Occipital lobe (tissue), 2 donors: Measurements from ENCODE around the gene ARHGAP24. TPM values are rescaled to one million over a fixed set of nuclear protein-coding genes. Genes with fewer than 3 reads are reported as not detected.
"Not testable (repeated sequence)": the region's sequence is repeated elsewhere in the genome, so short reads cannot be mapped to it uniquely, and the experiment has no call there.

ENCODE experiments used
- DNase-seq: peaks from one replicate; lab custom pipeline; 2025; lab: John Stamatoyannopoulos, UW
- total RNA-seq: library from RNA; depleted of rRNA; stranded (reverse); fragments of >200 nt; gene quantifications from one replicate; pipeline ENCODE4 v1.2.3, GENCODE V29; 2014

The ARHGAP24 gene
- total RNA-seq, 1 donor from 2014 or later, result 2.2 TPM

DNA sequence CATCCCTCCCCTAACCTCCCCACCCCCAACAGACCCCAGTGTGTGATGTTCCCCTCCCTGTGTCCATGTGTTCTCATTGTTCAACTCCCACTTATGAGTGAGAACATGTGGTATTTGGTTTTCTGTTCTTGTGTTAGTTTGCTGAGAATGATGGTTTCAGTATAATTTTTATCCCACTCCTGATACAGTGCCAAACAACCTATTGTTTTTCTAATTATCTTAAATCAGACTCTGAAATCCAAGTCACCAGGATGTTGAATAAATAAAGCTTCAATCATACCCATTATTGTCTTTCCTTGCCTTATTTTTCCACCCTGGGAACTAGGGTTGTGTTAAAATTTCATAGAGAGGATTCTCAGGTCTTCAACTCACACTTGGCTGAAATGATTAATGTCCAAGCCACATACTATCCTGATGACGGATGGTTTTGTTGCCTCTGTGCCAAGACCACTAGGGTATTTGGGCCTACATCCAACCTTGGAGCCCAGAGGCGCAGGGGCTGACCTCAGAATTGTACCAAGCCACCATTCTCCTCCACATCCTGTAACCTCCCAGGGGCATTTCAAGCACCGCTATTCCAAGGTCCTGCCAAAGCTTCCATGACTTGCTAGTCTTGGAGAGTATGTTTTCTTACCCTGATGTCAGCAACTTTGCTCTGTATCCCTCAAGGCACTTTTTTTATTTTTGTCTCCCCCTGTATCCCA, 332.4 kb downstream of the ARHGAP24 start:
- no peak for DNase-seq

GRCh38 chr4:85808104-85808503, 333.2 kb downstream of the ARHGAP24 start:
- DNase-seq, result no peak

- DNase-seq, result no peak
These were observed 333.9 kb downstream of the ARHGAP24 start for GRCh38 chr4:85808864-85809263.

DNA sequence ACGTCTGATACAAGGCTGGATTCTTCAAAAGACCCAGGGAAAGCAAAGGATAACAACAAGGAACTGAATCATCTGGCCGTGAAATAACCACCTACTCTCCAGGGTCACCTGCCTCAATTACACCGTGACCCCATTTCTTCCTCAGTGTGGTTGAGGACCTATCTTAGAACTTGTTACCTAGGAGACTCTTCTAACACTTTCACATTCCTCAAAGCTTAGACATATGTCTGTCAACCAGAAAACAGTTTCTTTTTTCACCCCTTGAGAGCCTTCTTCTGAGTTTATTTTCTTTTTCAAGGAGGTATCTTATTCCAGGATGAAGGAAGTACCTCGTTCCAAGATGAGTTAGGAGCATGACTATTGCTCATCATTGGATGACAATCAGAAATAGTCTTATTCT, 337.8 kb downstream of the ARHGAP24 start:
- no peak for DNase-seq

DNA sequence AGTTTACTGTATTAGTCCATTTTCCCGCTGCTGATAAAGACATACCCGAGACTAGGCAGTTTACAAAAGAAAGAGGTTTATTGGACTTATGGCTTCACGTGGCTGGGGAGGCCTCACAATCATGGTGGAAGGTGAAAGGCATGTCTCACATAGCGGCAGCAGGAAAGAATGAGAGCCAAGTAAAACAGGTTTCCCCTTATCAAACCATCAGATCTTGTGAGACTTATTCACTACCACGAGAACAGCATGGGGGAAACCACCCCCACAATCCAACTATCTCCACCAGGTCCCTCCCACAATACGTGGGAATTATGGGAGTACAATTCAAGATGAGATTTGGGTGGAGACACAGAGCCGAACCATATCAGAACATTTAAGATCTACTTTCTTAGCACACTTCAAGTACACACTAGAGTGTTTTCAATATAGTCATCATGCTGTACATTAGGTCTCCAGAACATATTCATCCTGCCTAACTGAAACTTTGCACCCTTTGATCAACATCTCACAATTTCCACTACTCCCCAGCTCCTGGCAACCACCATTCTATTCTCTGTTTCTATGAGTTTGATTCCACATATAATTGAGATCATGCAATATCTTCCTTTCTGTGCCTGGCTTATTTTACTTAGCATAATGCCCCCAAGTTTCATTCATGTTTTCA, 341.0 kb downstream of the ARHGAP24 start:
- DNase-seq, result no peak

DNA sequence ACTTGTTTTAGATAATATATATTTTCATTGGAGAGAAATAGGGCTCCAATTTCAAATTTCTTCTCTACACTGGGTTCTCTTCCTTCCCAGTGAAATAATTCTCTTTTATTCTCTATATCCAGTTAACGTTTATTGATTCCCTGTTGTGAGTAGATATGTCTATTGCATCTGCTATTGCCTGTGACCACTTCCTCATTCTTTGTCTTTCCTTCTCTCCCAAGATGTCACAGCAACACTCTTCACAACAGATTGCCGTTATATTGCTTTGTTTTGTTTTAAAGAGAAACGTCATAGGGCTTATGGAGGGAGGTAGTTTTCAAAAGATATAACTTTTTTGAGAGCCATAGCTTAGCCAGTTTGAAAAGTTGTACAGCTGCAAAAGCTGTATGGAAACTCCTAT, 343.8 kb downstream of the ARHGAP24 start:
- DNase-seq, result no peak

DNA sequence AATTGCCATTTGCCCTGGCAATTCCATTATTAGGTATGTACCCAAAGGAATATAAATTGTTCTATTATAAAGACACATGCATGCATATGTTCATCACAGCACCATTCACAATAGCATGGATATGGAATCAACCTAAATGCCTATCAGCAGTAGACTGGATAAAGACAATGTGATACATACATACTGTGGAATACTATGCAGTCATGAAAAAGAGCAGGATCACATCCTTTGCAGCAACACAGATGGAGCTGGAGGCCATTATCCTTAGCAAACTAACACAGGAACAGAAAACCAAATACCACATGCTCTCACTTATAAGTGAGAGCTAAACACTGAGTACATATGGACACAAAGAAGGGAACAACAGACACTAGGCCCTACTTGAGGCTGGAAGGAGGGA, 345.2 kb downstream of the ARHGAP24 start:
- DNase-seq, result not testable (repeated sequence)

DNA sequence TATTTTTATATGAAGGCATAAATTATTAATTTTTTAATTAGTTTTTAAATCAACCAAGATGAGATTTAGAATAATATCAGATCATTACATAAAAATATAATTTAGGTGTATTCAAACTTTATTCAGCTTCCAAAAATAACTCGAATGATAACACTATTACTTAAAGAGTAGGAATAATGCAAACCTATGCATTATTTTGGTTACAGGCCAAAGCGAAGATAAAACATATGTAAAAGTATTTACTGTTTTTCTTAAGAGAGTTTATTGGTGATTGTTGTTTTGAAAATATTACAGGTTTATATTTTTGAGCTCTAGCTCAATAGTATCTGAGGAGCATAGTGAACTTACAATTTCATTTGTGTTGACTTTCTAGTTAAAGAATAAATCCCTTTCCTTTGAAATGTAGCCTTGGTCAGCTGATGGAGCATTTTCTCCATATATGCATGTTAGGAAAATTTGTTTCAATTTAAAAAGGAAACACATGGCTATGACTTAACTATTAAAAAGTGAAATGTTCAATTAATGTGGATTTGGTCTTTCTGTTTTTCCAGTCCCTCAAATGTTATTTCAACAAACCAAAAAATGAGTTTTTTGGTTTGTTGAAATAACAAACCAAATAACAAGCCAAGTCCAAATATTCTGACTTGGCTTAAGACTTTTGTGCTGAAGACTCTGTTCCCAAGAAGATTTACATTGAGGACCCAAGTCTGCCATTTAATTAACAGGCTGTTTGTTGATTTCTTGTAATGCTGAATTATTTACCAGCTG, 346.9 kb downstream of the ARHGAP24 start:
- DNase-seq, result no peak

DNA sequence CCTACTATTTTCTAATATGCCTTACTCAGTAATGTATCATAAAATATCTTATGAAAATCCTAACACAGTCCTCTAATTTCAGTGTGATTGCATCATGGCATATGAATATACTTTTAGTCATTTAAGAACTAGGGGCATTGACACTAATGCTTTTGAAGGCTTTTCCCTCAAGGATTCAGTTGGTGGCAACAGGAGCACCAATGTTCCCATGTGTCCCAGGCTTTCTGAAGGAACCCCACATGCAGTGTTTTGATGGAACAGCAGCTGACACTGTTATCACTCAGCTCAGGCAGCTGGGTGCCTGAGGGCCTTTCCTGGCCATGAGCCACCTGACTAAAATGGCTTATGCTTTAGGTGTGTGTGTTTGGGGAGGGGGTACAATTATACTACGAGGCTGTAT, 348.3 kb downstream of the ARHGAP24 start:
- no peak for DNase-seq

GRCh38 chr4:85824166-85824945, 349.4 kb downstream of the ARHGAP24 start:
- no peak for DNase-seq

DNA sequence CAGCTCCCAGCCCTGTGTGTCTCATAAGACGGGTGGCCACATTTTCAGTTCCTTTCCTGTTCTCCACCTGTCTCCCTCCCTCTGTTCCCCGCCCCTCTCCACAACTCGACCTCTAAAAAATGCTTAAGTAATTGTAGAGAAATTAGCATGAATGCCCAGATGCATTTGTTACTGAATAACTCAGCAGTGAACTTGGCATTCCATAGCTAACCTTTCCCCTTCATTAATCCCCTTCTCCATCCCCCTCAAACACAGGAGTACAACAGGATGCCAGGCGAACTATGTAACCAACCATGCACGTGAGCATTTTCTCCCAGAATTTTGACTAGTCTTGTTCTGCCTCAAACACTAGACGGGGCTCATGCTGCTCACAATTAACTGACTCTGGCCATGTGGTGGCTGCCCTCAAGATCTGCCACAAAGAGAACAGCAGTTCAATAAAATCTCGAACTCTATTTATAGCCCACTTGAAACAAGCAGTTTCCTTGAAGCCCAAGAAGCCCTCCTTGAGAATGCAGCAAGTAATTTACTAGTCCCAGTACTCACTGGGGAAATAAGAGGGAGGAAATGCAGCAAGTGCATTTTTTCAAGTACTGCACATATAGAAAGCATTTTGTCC, 351.2 kb downstream of the ARHGAP24 start:
- no peak for DNase-seq

GRCh38 chr4:85828027-85828890, 353.3 kb downstream of the ARHGAP24 start:
- no peak for DNase-seq

GRCh38 chr4:85829276-85830051, 354.5 kb downstream of the ARHGAP24 start:
- no peak for DNase-seq

GRCh38 chr4:85831647-85832046, 356.7 kb downstream of the ARHGAP24 start:
- no peak for DNase-seq

DNA sequence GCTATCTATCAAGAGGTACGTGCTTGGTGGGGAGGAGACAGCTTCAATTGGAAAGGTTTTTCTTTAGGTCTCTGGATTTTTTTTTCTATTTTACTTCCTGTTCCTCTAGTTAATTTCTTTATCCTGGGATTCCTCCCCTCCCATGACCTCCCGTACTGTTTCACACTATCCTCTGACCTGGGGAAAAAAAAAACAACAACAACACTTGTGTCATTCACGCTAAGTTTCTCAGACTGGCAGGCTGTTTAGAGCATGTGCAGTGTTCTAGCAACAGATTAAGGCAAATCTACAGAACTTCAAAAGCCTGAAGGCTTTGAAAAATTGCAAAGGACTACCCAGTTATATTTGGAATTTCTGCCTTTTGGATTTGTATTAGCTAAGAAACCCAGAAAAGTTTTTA, 358.4 kb downstream of the ARHGAP24 start:
- DNase-seq, result no peak

- DNase-seq, result no peak
These were observed 360.0 kb downstream of the ARHGAP24 start for GRCh38 chr4:85834934-85835333.

DNA sequence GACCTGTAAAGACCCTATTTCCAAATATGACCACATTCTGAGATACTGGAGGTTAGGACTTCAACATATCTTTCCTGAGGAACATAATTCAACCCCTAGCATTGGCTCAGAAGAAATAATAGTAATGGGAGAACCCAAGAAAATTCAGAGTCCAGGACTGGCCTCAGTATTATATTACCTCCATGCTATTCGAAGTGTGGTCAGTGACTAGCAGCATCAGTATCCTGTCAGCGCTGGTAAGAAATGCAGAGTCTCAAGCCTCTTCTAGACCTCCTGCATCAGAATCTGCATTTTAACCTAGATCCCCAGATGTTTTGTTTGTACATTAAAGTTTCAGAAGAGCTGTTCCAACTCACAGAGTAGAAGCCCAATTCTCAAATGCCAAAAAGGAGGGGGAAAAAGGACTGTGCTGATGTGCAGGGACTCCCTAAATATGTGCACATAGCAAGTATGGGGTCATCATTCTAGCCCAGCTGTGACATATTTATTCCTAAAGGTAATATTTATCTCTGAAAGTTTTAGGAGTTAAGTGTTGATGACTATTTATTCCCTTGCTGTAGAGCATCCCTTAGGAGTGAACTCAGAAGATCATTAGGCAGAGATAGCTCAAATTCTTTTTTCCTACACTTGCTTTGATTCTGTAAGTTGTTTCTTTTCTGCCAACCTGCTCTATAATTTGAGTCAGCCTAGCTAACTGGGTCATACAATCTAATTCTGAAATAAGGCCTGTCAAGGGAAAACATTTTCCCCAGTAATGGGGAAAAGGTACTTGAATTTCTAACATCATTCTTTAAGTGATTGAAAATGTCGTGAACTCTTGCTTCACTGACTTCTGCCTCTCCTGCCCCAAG, 361.9 kb downstream of the ARHGAP24 start:
- no peak for DNase-seq

- no peak for DNase-seq
These were observed 362.4 kb downstream of the ARHGAP24 start for GRCh38 chr4:85837439-85837733.

- DNase-seq, result not testable (repeated sequence)
These were observed 365.1 kb downstream of the ARHGAP24 start for GRCh38 chr4:85839981-85840451.
